ENCODE measurements around the gene ALDH1A1. TPM values are rescaled to one million over a fixed set of nuclear protein-coding genes. Genes with fewer than 3 reads are reported as not detected.

Gene ALDH1A1
- polyA plus RNA-seq, 3 donors = 28.6 to 117 (median 105) TPM

DNA sequence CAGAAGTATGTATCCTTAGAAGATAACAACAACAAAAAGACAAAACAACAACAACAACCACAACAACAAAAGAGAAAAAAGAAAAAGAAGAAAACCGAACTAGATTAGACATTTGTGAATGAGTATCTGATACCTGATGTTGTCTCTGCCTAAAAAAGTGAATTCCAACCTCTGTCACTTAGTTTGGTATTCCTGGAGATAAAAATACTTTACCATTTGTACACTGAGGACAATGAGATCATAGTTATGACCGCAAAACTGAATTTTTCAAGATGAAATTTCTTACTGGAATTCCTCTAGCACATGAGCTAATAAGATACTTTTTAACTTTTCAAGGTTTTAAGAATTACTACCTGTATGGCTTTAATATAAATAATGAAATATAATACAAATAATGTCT is 54.5 kb downstream of the ALDH1A1 start:
- no peak overlapping the region for H3K4me3 Mint-ChIP-seq

GRCh38 chr9:72897069-72897649 is 55.7 kb downstream of the ALDH1A1 start:
- no peaks in the 10 kb centered on the region for H3K9me3 ChIP-seq (replicated peaks in 1 of 2; ENCODE audit: control insufficient read depth in 1 of 2, insufficient read depth in 1 of 2, low read length in 2 of 2)
- no peak overlapping the region for H3K4me3 Mint-ChIP-seq
- H3K27ac ChIP-seq (ENCODE audit: low read depth in 1 of 2, low read length in 2 of 2) = no peak overlapping the region
- no peaks in the 10 kb centered on the region for H3K27me3 Mint-ChIP-seq (ENCODE audit: low read depth in 3 of 3)
- no peaks in the 10 kb centered on the region for H4K20me1 ChIP-seq (ENCODE audit: insufficient read depth, low read length)
- H3K4me1 ChIP-seq (ENCODE audit: control insufficient read depth in 1 of 2, insufficient read depth in 2 of 2, low read length in 2 of 2) = no peaks in the 10 kb centered on the region
- no CpG with 5 or more reads among the region's 3 CpGs for WGBS (ENCODE audit: insufficient coverage)
- no peak overlapping the region for H3K4me2 ChIP-seq (replicated peaks; ENCODE audit: extremely low read depth, low read length, poor library complexity, severe bottlenecking)
- peaks cover 0 to 2% (median 0%) of the 10 kb centered on the region in 7 donors for H3K9me3 Mint-ChIP-seq
- H2AFZ ChIP-seq (ENCODE audit: insufficient read depth, low read depth, low read length, poor library complexity, severe bottlenecking) = no peak overlapping the region
- H3K27me3 ChIP-seq (ENCODE audit: control insufficient read depth in 2 of 2, insufficient read depth in 2 of 2, low read length in 2 of 2) = no peaks in the 10 kb centered on the region
- no peaks in the 10 kb centered on the region for H3K4me1 Mint-ChIP-seq
- intact Hi-C loops (cut with micrococcal nuclease) = no loop called here
- no peaks in the 10 kb centered on the region for H3K36me3 ChIP-seq (replicated peaks in 1 of 2; ENCODE audit: control insufficient read depth in 1 of 2, insufficient read depth in 2 of 2, low read length in 2 of 2)
- H3K9ac ChIP-seq (ENCODE audit: insufficient read depth, low read length, poor library complexity, severe bottlenecking) = no peak overlapping the region
- no peak overlapping the region for H3K27ac Mint-ChIP-seq
- no peaks in the 10 kb centered on the region for H3K79me2 ChIP-seq (ENCODE audit: insufficient read depth, low read length)
- no peak for TF ChIP-seq CTCF (IDR thresholded peaks at IDR 0.05)
- H3K36me3 Mint-ChIP-seq = peaks cover 14 to 31% of the 10 kb centered on the region in 2 donors
- no peak overlapping the region for H3K4me3 ChIP-seq (replicated peaks in 1 of 3; ENCODE audit: low read depth in 2 of 3, low read length in 3 of 3)
- no peak for DNase-seq

More for the DNA sequence above, 54.5 kb downstream of the ALDH1A1 start:
- Histone ChIP-seq H3K4me2 (replicated peaks; ENCODE audit: extremely low read depth, low read length, poor library complexity, severe bottlenecking) (no peak overlapping the region), H3K9me3 (replicated peaks in 1 of 2; ENCODE audit: control insufficient read depth in 1 of 2, insufficient read depth in 1 of 2, low read length in 2 of 2) (no peaks in the 10 kb centered on the region), H2AFZ (ENCODE audit: insufficient read depth, low read depth, low read length, poor library complexity, severe bottlenecking) (no peak overlapping the region), H3K4me1 (ENCODE audit: control insufficient read depth in 1 of 2, insufficient read depth in 2 of 2, low read length in 2 of 2) (no peaks in the 10 kb centered on the region), H3K79me2 (ENCODE audit: insufficient read depth, low read length) (no peaks in the 10 kb centered on the region), H3K27ac (ENCODE audit: low read depth in 1 of 2, low read length in 2 of 2) (no peak overlapping the region), H3K9ac (ENCODE audit: insufficient read depth, low read length, poor library complexity, severe bottlenecking) (no peak overlapping the region), H3K4me3 (replicated peaks in 1 of 3; ENCODE audit: low read depth in 2 of 3, low read length in 3 of 3) (no peak overlapping the region), H3K27me3 (ENCODE audit: control insufficient read depth in 2 of 2, insufficient read depth in 2 of 2, low read length in 2 of 2) (no peaks in the 10 kb centered on the region), H3K36me3 (replicated peaks in 1 of 2; ENCODE audit: control insufficient read depth in 1 of 2, insufficient read depth in 2 of 2, low read length in 2 of 2) (no peaks in the 10 kb centered on the region), H4K20me1 (ENCODE audit: insufficient read depth, low read length) (no peaks in the 10 kb centered on the region)
- Mint-ChIP-seq H3K9me3 (peaks cover 0 to 2% (median 0%) of the 10 kb centered on the region in 7 donors), H3K27me3 (ENCODE audit: low read depth in 3 of 3) (no peaks in the 10 kb centered on the region), H3K36me3 (peaks cover 20 to 41% of the 10 kb centered on the region in 2 donors), H3K4me1 (no peaks in the 10 kb centered on the region), H3K27ac (no peak overlapping the region)
- TF ChIP-seq CTCF (IDR thresholded peaks at IDR 0.05) = no peak
- intact Hi-C loops (cut with micrococcal nuclease) = no loop called here
- no peak for DNase-seq
- WGBS (ENCODE audit: insufficient coverage) = no CpG with 5 or more reads among the region's 2 CpGs

All from CD14-positive monocyte (primary cell).